ENCODE data around the gene MAEL.

GRCh38 chr1:166999075-166999474 lies 10.0 kb downstream of the MAEL start:
- TF ChIP-seq CTCF (IDR thresholded peaks at IDR 0.05; ENCODE audit: insufficient read depth, low read length) = no peak
- TF ChIP-seq GABPA (IDR thresholded peaks at IDR 0.05; ENCODE audit: low read depth) = no peak

Measured in HL-60 (cell line).